Stimulated activated CD8-positive, alpha-beta memory T cell treated with anti-CD3 and anti-CD28 coated beads, Interleukin-15, amount 100 ng/mL, for 1 hour (primary cell): Measurements from ENCODE around the gene TCAF2.
A peak's percentile ranks its signal among the peaks of the same experiment; 100 is the strongest.
"Not testable (repeated sequence)": the region's sequence is repeated elsewhere in the genome, so short reads cannot be mapped to it uniquely, and the experiment has no call there.

Source experiments
- DNase-seq: peaks from one replicate; pipeline ENCODE4 v3.0.0-alpha.2; 2020; ENCODE audit warnings: low read depth

TCAF2 gene

GRCh38 chr7:143620646-143621045 lies at the start of gene TCAF2:
Gene TCAF2, plus strand, starts transcription at chr7:143620974.
- DNase-seq = peak; percentile 34

- not testable (repeated sequence) for DNase-seq
Measured at GRCh38 chr7:143571501-143571900, 49.3 kb upstream of the TCAF2 start, which contains the start of gene CTAGE15. Gene CTAGE15, plus strand, starts transcription at chr7:143571801. Its CDS starts 17 bp downstream, at chr7:143571818.

- DNase-seq = not testable (repeated sequence)
Measured at GRCh38 chr7:143588183-143588582, 32.6 kb upstream of the TCAF2 start.

DNA sequence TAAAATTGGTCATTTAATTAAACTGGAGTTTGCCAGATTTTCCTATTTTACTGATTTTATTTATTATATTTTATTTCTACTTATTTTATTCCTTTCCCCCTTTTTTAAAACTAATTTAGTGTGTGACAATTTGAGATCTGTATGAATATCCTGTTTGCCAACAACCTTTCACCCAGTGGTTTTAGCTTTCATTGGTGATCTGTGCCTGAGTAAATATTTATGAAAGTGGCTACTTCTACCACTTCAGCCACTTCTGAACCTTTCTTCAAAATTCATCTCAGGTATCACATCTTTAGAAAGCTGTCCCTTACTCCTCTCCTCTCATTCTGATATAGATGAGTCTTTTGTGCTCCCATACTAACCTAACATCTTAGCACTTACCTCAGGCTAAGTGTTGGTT lies 30.9 kb upstream of the TCAF2 start:
- not testable (repeated sequence) for DNase-seq

- not testable (repeated sequence) for DNase-seq
Measured at GRCh38 chr7:143598086-143598485, 22.7 kb upstream of the TCAF2 start.

- not testable (repeated sequence) for DNase-seq
Measured at GRCh38 chr7:143603549-143603948, 17.2 kb upstream of the TCAF2 start.

DNA sequence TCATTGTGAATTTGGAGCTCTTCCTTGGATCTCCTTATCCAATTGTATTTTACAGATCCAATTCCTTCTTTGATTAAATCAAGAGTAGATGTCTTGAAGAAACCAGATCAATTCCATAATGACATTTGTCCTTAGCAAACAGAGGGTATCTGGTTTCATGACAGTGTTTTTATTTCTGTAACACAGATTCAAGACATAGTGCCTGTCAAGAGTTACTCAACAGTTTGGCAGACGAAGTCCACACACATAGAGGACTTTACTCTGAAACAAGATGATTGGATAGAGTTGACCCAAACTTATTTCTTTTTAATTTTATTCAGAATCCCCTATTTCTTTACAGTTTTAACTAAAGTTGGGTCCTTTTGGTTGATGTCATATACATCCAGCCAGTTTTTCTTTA lies 14.7 kb upstream of the TCAF2 start:
- not testable (repeated sequence) for DNase-seq

DNA sequence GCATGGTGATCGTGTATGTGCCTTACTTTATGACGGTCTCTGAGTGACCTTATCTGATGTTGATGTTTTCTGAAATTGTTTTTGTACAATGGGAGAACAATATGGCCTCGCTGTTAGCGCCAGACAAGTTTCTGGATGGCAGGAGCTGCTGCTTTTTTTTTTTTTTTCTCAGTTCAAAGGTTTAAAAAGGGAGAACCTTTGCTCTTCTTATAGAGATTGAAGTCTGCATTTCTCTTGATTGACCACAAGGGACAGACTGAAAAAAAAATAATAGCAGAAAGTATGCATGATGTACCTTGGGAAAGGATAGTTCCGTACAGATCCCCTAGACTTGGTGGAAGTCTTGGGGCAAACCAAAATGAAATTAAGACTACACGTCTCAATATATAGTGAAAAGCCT lies 5.2 kb upstream of the TCAF2 start:
- DNase-seq = not testable (repeated sequence)

- DNase-seq = not testable (repeated sequence)
Measured at GRCh38 chr7:143617204-143617603, 3.6 kb upstream of the TCAF2 start.

GRCh38 chr7:143620058-143620457 lies 716 bp upstream of the TCAF2 start:
- not testable (repeated sequence) for DNase-seq

DNA sequence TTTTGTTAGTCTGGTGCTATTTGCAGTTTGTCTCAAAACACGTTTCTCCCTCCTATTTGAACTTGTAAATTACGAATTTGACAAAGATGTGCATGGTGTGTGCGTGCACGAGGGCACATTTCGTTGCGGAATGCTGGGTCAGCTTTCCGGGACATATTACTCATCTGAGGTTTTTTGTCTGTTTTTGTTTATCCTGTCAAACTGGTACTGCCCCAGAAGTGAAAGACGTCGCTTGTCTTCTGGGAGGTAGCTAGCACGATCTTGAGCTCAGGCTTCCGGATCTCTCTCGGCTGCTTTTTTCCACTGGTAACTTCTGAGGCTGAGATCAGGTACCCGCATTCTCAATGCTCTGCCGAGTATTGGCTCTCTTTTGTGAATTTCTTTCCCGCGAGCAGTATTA lies 401 bp downstream of the TCAF2 start:
- DNase-seq = not testable (repeated sequence)

- not testable (repeated sequence) for DNase-seq
Measured at GRCh38 chr7:143622130-143622529, 1.4 kb downstream of the TCAF2 start.

DNA sequence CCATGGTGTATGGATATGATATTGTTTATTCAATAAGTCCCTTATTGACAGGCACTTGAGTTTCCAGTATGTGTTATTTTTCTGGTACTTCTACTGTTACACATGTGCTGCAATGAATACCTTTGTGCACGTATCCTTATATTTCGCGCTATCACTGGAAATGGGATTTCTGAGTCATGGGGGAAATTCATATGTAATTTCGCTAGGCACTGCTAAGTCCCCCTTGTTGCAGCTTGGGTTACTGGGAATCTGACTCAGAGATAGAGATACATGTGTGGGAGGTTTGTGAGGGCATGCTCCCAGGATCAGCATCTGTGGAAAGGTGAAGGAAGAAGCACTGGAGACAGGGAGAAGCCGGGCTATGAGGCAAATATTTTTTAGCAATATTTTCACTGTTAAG lies 9.9 kb downstream of the TCAF2 start:
- not testable (repeated sequence) for DNase-seq

GRCh38 chr7:143632506-143632905 lies 11.7 kb downstream of the TCAF2 start:
- DNase-seq = not testable (repeated sequence)

- not testable (repeated sequence) for DNase-seq
Measured at GRCh38 chr7:143633013-143633618, 12.3 kb downstream of the TCAF2 start.

DNA sequence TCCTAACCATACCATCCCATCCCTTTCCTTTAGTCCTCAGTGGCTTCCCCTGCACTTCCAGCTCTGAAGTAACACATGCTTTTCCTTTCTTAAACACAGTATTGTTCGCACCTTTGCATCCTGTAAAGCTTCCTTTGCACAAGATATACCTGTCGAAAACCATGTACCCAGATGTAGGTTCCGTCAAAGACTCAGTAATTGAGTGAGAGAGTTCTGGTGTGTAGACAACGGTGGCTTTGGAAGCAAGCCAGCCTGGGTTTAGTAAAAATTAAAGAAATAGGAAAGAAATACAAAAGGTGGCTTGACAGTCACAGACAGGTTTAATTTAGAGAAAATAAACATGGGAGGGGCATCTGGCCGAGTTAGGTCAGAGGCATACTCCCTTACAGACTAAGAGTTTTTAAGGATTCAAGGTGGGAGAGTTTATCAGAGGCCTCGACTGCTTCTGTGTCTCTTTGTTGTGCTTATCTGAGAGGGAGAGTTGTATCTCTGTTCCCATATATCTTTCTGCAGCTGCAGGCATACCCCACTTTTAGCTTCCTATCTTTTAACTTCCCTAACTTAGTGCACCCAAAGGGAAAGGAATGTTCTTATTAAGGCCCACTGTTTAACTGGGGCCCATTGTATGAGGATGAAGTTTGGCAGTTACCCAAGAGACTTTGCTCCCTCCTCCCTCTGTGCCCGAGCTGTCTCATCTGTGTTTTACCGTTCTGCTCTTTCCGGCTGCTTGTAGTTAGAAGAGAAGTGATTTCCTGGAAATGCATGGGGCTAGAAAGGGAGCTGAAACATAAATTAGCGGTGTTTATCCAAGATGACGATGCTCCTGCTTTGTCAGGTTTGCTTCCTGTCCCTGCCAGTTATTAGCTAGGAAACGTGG lies 14.8 kb downstream of the TCAF2 start:
- not testable (repeated sequence) for DNase-seq

GRCh38 chr7:143639372-143639771 lies 18.6 kb downstream of the TCAF2 start:
- not testable (repeated sequence) for DNase-seq

GRCh38 chr7:143640528-143641189 lies 19.9 kb downstream of the TCAF2 start:
- DNase-seq = not testable (repeated sequence)

DNA sequence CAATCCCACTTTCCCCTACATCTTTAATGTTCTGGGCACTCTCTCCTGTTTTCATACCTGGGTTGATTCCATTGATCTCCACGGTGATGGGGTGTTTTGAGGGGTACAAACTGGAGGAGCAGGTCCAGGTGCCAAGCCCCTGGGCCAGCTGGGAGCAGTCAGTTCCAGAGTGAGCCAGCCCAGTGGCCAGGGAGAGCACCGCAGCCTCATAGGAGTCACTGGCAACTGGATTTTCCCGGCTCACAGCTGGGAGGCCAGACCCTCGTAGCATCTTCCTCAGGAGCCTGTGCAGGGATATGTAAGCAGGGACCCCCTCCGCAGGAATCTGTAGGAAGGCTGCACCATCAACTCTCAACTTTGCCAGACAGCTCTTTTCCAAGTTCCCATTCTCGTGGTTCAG lies 25.8 kb downstream of the TCAF2 start:
- DNase-seq = not testable (repeated sequence)

DNA sequence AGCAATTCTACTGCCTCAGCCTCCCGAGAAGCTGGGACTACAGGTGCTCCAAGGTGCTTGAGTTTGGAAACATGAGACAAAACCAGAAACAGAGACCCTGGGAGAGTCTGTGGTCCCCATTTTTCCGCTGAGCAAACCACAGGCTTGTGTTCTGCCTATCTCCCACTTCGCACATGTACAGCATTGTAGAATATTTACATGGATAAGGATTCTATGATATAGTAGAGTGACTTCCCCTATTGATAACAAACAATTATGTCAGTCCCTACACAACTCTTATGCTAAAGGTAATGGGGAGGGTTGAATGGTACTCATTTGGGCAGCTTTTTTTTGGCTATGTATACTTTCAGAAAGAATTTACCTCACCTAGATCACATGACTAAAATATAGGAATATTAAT lies 29.1 kb downstream of the TCAF2 start:
- not testable (repeated sequence) for DNase-seq

DNA sequence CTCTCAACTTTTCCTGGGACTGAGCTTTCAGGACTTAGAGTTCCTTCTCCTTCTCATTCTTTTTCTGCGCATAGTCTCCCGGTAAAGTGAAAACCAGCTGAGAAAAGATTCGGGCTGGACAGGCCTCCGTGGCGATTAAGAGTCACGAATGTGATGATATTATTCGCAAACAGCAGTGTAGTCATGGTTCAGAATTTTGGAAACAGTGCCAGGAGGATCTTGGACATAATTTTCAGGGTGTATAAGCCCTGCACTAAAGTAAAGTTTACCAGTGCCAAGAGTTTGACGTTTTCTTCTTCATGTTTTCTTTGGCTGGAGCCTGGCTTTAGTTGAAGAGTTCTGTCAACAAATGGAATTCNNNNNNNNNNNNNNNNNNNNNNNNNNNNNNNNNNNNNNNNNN lies 29.7 kb downstream of the TCAF2 start:
- not testable (repeated sequence) for DNase-seq
